Measurements from ENCODE around the gene KLHDC7B. TPM values are rescaled to one million over a fixed set of nuclear protein-coding genes. Genes with fewer than 3 reads are reported as not detected.

The KLHDC7B gene
- total and polyA plus RNA-seq, 2 of the 13 experiments (the other 11 are each of a cell fraction or from before 2014, with no cell fraction given): 0.11 TPM; not detected in 1

- 0 out of 2 replicates have a peak, but pooled peaks have one; percentile 27 for TF ChIP-seq ZNF138 (CRISPR knock-in tag; IDR thresholded peaks at IDR 0.05; ENCODE audit: low read depth)
- TF ChIP-seq POLR2G (IDR thresholded peaks at IDR 0.05; ENCODE audit: low read depth, low read length): 0 out of 2 replicates have a peak, but pooled peaks have one; percentile 6
- no peak for TF ChIP-seq ZMAT5 (CRISPR knock-in tag; IDR thresholded peaks at IDR 0.05; ENCODE audit: borderline replicate concordance, low read depth)
- TF ChIP-seq ZBTB14 (CRISPR knock-in tag; IDR thresholded peaks at IDR 0.05): peak; percentile 86
- 0 out of 2 replicates have a peak, but pooled peaks have one; percentile 44 for TF ChIP-seq KAT7 (CRISPR knock-in tag; IDR thresholded peaks at IDR 0.05; ENCODE audit: borderline replicate concordance)
- TF ChIP-seq ESRRA (CRISPR knock-in tag; IDR thresholded peaks at IDR 0.05; ENCODE audit: low read depth): 0 out of 2 replicates have a peak, but pooled peaks have one; percentile 35
- TF ChIP-seq ZNF768 (CRISPR knock-in tag; IDR thresholded peaks at IDR 0.05): 0 out of 2 replicates have a peak, but pooled peaks have one; percentile 14
- TF ChIP-seq ZEB1 (IDR thresholded peaks at IDR 0.05; ENCODE audit: insufficient replicate concordance, low read depth): no peak
- peak; percentile 11 for TF ChIP-seq ZNF687 (CRISPR knock-in tag; IDR thresholded peaks at IDR 0.05)
- 0 out of 2 replicates have a peak, but pooled peaks have one; percentile 17 for TF ChIP-seq ZNF234 (CRISPR knock-in tag; conservative IDR thresholded peaks at IDR 0.05)
- TF ChIP-seq ZBTB20 (CRISPR knock-in tag; IDR thresholded peaks at IDR 0.05; ENCODE audit: borderline replicate concordance, low read depth): no peak
- TF ChIP-seq ZNF616 (CRISPR knock-in tag; IDR thresholded peaks at IDR 0.05; ENCODE audit: low read depth): no peak
- 0 out of 2 replicates have a peak, but pooled peaks have one; percentile 31 for TF ChIP-seq SP2 (CRISPR knock-in tag; IDR thresholded peaks at IDR 0.05)
- TF ChIP-seq ELK4 (CRISPR knock-in tag; IDR thresholded peaks at IDR 0.05; ENCODE audit: borderline replicate concordance): no peak
- no peak for TF ChIP-seq MIXL1 (CRISPR knock-in tag; IDR thresholded peaks at IDR 0.05)
- TF ChIP-seq HES4 (CRISPR knock-in tag; IDR thresholded peaks at IDR 0.05; ENCODE audit: borderline replicate concordance): no peak
- TF ChIP-seq ZNF607 (CRISPR knock-in tag; IDR thresholded peaks at IDR 0.05; ENCODE audit: borderline replicate concordance): peak; percentile 60; the same call in 1 of the 2 replicates
- no peak for TF ChIP-seq NR3C1 (CRISPR knock-in tag; IDR thresholded peaks at IDR 0.05)
- TF ChIP-seq ZBTB38 (CRISPR knock-in tag; IDR thresholded peaks at IDR 0.05): 0 out of 2 replicates have a peak, but pooled peaks have one; percentile 2
- TF ChIP-seq MYC (CRISPR knock-in tag; IDR thresholded peaks at IDR 0.05; ENCODE audit: borderline replicate concordance): peak; percentile 11; the same call in 1 of the 2 replicates
- peak; percentile 42; the same call in 1 of the 2 replicates for TF ChIP-seq KDM2A (CRISPR knock-in tag; IDR thresholded peaks at IDR 0.05; ENCODE audit: borderline replicate concordance, low read depth)
- TF ChIP-seq AKAP8 (CRISPR knock-in tag; IDR thresholded peaks at IDR 0.05): 0 out of 2 replicates have a peak, but pooled peaks have one; percentile 22
- peak; percentile 13 for TF ChIP-seq AGO2 (optimal IDR thresholded peaks at IDR 0.05; ENCODE audit: low read depth, low read length)
- 0 out of 2 replicates have a peak, but pooled peaks have one; percentile 27 for TF ChIP-seq ZNF747 (CRISPR knock-in tag; IDR thresholded peaks at IDR 0.05; ENCODE audit: borderline replicate concordance)
Measured at GRCh38 chr22:50531546-50531961, 14.1 kb upstream of the KLHDC7B start (continued).
